HUES6 (cell line): ENCODE data around the gene WDR76.
"Not testable (repeated sequence)": the region's sequence is repeated elsewhere in the genome, so short reads cannot be mapped to it uniquely, and the experiment has no call there.

Experiments
- H3K27ac ChIP-seq: 2 replicates; pipeline ENCODE4 v1.7.0; 2013; ENCODE audit warnings: low read depth, mild to moderate bottlenecking, low read length, inconsistent platforms
- H3K27me3 ChIP-seq: 2 replicates; pipeline ENCODE4 v1.6.1; 2013; ENCODE audit warnings: low read length; ENCODE audit not compliant: control insufficient read depth, insufficient read depth
- H3K36me3 ChIP-seq: 2 replicates; pipeline ENCODE4 v1.6.1; 2013; ENCODE audit warnings: low read length; ENCODE audit not compliant: control insufficient read depth, insufficient read depth
- H3K4me1 ChIP-seq: 2 replicates; pipeline ENCODE4 v1.6.1; 2013; ENCODE audit warnings: low read length; ENCODE audit not compliant: control insufficient read depth, insufficient read depth
- H3K4me3 ChIP-seq: 2 replicates; pipeline ENCODE4 v1.5.1; 2013; ENCODE audit warnings: low read depth, low read length
- H3K9ac ChIP-seq: one replicate; pipeline ENCODE4 v1.6.1; 2013; ENCODE audit warnings: mild to moderate bottlenecking, low read length
- H3K9me3 ChIP-seq: 2 replicates; pipeline ENCODE4 v1.6.1; 2013; ENCODE audit warnings: low read depth, low read length; ENCODE audit not compliant: control insufficient read depth, insufficient read depth

The WDR76 gene

DNA sequence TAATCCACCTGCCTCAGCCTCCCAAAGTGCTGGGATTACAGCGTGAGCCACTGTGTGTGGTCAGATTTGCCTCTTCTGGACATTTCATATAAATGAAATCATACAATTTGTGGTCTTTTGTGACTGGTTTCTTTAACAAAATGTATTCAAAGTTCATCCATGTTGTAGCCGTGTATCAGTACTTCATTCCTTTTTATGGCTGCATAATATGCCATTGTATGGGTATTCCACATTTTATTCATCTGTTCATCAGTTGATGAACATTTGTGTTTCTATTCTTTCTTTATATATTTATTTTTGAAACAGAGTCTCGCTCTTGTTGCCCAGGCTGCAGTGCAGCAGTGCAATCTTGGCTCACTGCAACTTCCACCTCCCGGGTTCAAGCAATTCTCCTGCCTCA is 25.8 kb downstream of the WDR76 start:
- H3K9me3 ChIP-seq, result no peaks in the 10 kb centered on the region
- H3K4me3 ChIP-seq, result no peak overlapping the region
- H3K27ac ChIP-seq, result no peak overlapping the region
- no peaks in the 10 kb centered on the region for H3K27me3 ChIP-seq
- H3K9ac ChIP-seq, result no peak overlapping the region
- H3K36me3 ChIP-seq, result peaks cover 38% of the 10 kb centered on the region
- no peaks in the 10 kb centered on the region for H3K4me1 ChIP-seq

GRCh38 chr15:43854801-43855200 is 28.0 kb downstream of the WDR76 start:
- Histone ChIP-seq H3K4me3 (no peak overlapping the region), H3K9ac (no peak overlapping the region), H3K27ac (no peak overlapping the region), H3K36me3 (peaks cover 51% of the 10 kb centered on the region), H3K4me1 (no peaks in the 10 kb centered on the region), H3K9me3 (no peaks in the 10 kb centered on the region), H3K27me3 (no peaks in the 10 kb centered on the region)

- no peaks in the 10 kb centered on the region for H3K27me3 ChIP-seq
- no peaks in the 10 kb centered on the region for H3K9me3 ChIP-seq
- peaks cover 49% of the 10 kb centered on the region for H3K36me3 ChIP-seq
- no peak overlapping the region for H3K4me3 ChIP-seq
- H3K9ac ChIP-seq, result no peak overlapping the region
- no peaks in the 10 kb centered on the region for H3K4me1 ChIP-seq
- no peak overlapping the region for H3K27ac ChIP-seq
Measured at GRCh38 chr15:43859546-43859945, 32.7 kb downstream of the WDR76 start.

DNA sequence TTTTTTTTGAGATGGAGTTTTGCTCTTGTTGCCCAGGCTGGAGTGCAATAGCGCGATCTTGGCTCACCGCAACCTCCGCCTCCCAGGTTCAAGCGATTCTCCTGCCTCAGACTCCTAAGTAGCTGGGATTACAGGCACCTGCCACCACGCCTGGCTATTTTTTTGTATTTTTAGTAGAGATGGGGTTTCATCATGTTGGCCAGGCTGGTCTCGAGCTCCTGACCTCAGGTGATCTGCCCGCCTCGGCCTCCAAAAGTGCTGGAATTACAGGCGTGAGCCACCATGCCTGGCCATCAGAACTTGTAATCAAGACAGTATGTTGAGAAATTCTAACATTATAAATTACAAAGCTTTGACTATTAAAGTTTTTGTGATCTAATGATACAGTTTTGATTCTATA is 39.8 kb downstream of the WDR76 start:
- H3K4me1 ChIP-seq, H3K9me3 ChIP-seq, H3K27me3 ChIP-seq, H3K27ac ChIP-seq, H3K4me3 ChIP-seq, H3K9ac ChIP-seq: not testable (repeated sequence)
- peaks cover 31% of the 10 kb centered on the region for H3K36me3 ChIP-seq

DNA sequence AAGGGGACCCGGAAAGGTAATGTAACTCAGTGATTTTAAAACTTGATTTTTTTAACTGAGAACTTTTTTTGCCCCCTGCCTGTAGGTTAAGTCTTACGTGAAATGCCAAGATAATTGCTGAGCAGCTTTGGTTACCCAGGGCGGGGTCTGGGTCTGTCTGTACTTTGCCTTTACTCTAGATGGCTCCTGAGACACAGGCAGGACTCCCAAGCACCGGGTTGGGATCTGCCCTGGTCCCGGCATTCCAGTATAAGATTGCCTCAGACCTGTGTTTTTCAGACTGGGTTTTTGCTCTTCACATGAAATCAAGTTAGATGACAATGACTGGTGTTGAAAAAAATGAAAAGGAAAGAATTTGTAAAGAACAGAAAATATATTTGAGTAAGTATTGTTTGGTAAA is 40.3 kb downstream of the WDR76 start:
- no peaks in the 10 kb centered on the region for H3K9me3 ChIP-seq
- peaks cover 31% of the 10 kb centered on the region for H3K36me3 ChIP-seq
- H3K9ac ChIP-seq, result no peak overlapping the region

GRCh38 chr15:43868406-43868805 is 41.6 kb downstream of the WDR76 start:
- Histone ChIP-seq H3K9me3 (no peaks in the 10 kb centered on the region), H3K4me1 (no peaks in the 10 kb centered on the region), H3K27me3 (no peaks in the 10 kb centered on the region), H3K27ac (no peak overlapping the region), H3K9ac (no peak overlapping the region), H3K4me3 (no peak overlapping the region), H3K36me3 (peaks cover 37% of the 10 kb centered on the region)

More for the DNA sequence above, 40.3 kb downstream of the WDR76 start:
- Histone ChIP-seq H3K27ac (no peak overlapping the region), H3K4me1 (no peaks in the 10 kb centered on the region), H3K27me3 (no peaks in the 10 kb centered on the region), H3K4me3 (no peak overlapping the region)

DNA sequence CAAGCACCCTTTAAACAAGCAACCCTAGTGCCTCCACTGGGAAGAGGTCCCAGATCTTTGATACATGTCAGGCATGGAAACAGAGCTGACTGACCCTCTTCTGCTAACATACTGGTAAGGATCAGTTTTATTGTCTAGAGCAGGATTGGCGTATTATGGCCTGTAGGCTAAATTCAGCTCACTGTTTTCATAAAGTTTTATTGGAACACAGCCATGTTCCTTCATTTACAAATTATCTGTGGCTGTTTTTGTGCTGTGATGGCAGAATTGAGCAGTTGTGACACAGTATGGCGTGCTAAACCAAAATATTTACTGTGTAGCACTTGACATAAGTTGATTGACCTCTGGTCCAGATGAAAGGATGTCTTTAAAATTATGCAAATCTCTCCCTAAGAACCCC is 45.0 kb downstream of the WDR76 start:
- H3K9ac ChIP-seq, result no peak overlapping the region
- no peak overlapping the region for H3K4me3 ChIP-seq
- peaks cover 38% of the 10 kb centered on the region for H3K36me3 ChIP-seq
- H3K27ac ChIP-seq, result no peak overlapping the region
- no peaks in the 10 kb centered on the region for H3K27me3 ChIP-seq
- H3K4me1 ChIP-seq, result no peaks in the 10 kb centered on the region
- H3K9me3 ChIP-seq, result no peaks in the 10 kb centered on the region

DNA sequence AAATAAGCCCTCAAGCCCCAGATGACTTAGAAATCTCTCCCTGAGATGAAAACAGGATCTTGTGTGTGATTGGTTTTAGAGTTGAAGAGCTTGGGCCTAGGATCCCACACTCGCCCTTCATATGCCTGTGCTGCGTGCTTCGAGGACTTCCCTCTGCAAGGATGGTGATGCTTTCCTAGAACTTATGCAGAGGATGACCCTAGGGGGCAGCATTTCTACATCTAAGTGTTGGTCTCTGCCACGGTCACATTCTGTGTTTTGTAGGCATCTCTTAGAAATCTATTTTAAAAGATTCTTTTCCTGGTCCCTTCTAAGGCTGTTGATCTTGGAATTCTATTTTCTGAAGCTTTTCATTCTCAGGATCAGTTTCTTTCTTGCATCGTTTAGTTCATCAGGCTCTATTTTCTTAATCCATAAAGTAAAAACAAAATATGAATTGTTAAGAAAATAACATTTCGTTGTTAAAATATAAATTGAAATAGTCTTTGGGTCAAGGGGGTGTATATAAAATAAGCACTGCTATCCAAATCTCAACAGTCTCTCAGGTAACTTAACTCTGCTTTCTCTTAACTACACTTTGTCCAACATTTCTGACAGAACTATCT is 45.7 kb downstream of the WDR76 start:
- Histone ChIP-seq H3K9ac (no peak overlapping the region), H3K27me3 (no peaks in the 10 kb centered on the region), H3K4me3 (no peak overlapping the region), H3K36me3 (peaks cover 38% of the 10 kb centered on the region), H3K4me1 (no peaks in the 10 kb centered on the region), H3K9me3 (no peaks in the 10 kb centered on the region), H3K27ac (no peak overlapping the region)

DNA sequence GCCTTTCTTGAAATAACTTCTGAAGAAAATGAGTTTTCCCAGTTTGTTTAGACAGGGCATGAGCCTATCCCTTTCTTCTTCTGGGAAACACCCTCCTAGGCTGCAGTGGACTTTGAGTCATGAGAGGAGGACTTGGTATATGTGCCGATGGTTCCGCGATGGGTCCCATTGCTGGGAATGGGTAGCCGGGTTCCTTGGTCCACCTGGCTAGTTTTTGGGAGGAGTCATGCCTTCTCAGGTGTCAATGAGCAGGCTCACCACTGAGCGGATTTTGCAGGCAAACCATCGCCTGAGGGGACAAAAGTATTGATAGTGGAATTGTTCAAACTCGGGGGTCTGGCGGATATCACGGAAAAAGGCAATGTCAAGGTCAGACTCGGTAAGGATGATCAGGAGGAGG is 46.8 kb downstream of the WDR76 start:
- H3K36me3 ChIP-seq, result peaks cover 43% of the 10 kb centered on the region
- no peak overlapping the region for H3K4me3 ChIP-seq
- no peak overlapping the region for H3K9ac ChIP-seq
- H3K4me1 ChIP-seq, result no peaks in the 10 kb centered on the region
- no peaks in the 10 kb centered on the region for H3K27me3 ChIP-seq
- H3K9me3 ChIP-seq, result no peaks in the 10 kb centered on the region
- H3K27ac ChIP-seq, result no peak overlapping the region

- Histone ChIP-seq H3K27ac (no peak overlapping the region), H3K36me3 (peaks cover 28% of the 10 kb centered on the region), H3K9me3 (no peaks in the 10 kb centered on the region), H3K9ac (no peak overlapping the region), H3K27me3 (no peaks in the 10 kb centered on the region), H3K4me1 (peaks cover 8% of the 10 kb centered on the region; the same call in 1 of the 2 replicates), H3K4me3 (no peak overlapping the region)
Measured at GRCh38 chr15:43876872-43877271, 50.1 kb downstream of the WDR76 start.

DNA sequence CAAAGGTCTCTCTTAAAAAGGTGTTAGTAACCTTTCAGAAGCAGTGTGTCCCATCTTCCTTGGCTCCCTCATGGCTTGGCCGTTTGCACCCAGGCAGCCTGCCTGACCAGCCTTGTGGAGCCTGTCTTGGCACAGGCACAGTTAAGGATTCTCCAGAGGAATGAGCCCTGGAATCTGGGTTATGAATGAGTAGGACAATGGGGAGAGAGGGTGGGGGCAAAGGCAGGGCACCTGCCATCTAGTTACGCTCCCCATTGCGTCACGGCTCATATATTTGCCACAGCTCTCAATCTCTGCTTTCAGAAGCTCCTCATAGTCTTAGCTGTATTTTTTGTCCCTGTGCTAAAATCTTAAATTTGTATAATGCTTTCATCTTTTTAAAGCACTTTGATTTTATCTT is 50.6 kb downstream of the WDR76 start:
- H3K27me3 ChIP-seq, result no peaks in the 10 kb centered on the region
- peaks cover 26% of the 10 kb centered on the region for H3K36me3 ChIP-seq
- H3K4me1 ChIP-seq, result peaks cover 8% of the 10 kb centered on the region; the same call in 1 of the 2 replicates
- no peak overlapping the region for H3K27ac ChIP-seq
- no peak overlapping the region for H3K4me3 ChIP-seq
- no peaks in the 10 kb centered on the region for H3K9me3 ChIP-seq
- no peak overlapping the region for H3K9ac ChIP-seq

DNA sequence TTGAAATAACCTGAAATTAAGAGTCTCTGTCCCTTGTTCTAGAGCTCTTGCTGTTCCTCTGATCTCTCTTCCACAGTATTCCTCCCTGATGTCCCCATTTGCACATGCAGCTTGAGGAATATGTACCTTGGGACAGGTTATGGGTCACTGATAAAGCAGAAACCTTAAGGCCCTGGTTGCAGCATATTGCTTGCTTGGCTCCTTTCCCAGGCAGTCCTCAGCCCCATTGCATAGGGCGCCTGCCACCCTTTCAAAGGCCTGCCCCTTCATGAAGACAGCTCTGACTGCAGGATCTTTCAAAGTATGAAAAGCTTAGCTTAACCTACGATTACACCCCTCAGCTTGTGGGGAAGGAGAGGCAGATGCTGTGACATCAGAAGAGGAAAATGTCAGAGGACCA is 51.6 kb downstream of the WDR76 start:
- H3K27ac ChIP-seq, result no peak overlapping the region
- H3K9ac ChIP-seq, result no peak overlapping the region
- H3K4me1 ChIP-seq, result peaks cover 8% of the 10 kb centered on the region; the same call in 1 of the 2 replicates
- H3K27me3 ChIP-seq, result no peaks in the 10 kb centered on the region
- peaks cover 23% of the 10 kb centered on the region for H3K36me3 ChIP-seq
- H3K9me3 ChIP-seq, result no peaks in the 10 kb centered on the region
- no peak overlapping the region for H3K4me3 ChIP-seq
